ENCODE results near the gene CHN1.

Gene CHN1

GRCh38 chr2:174970092-174970491, 35.1 kb downstream of the CHN1 start:
- no peak for DNase-seq

- DNase-seq, result no peak
Measured at GRCh38 chr2:174969091-174969734, 36.0 kb downstream of the CHN1 start.

DNA sequence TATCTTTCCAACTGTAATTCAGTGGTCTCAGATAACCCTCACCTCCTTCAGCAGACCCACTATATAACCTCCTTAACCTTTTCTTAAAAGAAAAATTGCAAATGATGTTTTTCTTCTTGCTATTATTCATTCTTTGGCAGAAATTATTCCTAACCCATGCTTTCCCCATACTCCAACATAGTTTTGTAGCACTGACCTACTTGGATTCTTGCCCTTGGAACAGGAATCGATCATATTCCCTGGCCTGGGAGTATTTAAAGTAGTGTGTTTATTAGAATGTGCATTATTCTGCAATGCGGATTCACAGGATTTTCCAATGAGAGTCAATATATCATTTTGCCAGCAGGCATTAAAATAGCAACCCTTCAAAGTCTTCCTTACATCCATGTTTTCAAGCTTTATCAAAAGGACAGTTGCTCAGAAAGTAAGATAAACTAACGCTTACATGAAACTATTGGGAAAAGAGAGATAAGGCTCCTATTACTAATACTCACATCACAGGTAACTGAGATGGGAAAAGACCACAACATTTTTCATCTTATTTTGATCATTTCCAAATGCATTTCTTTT, 37.4 kb downstream of the CHN1 start:
- DNase-seq, result no peak

DNA sequence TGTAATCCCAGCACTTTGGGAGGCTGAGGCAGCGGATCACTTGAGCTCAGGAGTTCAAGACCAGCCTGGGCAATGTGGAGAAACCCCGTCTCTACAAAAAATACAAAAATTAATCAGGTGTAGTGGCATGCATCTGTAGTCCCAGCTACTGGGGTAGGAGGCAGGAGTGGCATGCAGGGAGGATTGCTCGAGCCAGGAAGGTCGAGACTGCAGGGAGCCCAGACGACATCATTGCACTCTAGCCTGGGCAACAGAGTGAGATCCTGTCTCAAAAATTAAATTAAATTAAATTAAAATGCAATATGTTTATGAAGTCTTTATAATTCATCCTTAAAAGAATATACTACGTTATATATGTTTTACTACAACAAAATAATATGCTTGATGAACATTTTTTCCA, 38.1 kb downstream of the CHN1 start:
- DNase-seq, result no peak

DNA sequence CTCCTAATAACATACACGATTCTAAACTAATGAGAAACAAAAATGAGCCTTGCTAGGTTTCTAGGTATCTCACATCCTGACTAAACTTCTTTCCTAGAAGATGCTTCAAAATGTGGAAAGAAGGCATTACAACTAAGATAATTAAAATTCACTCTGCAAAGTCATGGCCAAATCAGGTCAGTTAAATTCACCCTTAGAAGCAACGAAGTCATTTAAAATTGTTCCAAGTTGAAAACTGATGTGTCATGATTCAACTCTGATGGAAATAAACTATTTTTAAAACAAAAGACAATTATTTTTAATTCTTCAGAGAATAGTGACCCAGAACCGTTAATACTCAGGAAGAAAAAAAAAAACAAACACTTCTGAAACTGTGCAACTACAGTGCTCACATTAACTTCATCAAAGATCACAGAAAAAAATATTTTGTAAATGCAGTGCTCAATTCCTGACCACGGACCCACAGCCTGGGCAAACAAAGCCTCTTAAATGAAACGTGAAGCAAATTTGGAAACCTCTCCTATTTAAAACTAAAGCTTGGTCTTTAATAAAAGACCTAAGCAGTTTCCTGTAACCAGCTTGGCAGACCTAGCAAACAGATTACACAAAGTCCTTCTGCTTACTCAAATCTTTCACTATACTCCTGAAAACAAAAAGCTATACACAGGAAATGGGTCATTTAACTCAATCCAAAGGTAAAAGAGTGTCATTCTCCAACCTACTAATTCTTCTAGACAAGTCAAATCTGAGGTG, 39.0 kb downstream of the CHN1 start:
- DNase-seq, result no peak

- no peak for DNase-seq
Measured at GRCh38 chr2:174965551-174965950, 39.6 kb downstream of the CHN1 start.

- DNase-seq, result no peak
Measured at GRCh38 chr2:174964404-174964803, 40.8 kb downstream of the CHN1 start.

- no peak for DNase-seq
Measured at GRCh38 chr2:174963437-174964400, 41.5 kb downstream of the CHN1 start.

DNA sequence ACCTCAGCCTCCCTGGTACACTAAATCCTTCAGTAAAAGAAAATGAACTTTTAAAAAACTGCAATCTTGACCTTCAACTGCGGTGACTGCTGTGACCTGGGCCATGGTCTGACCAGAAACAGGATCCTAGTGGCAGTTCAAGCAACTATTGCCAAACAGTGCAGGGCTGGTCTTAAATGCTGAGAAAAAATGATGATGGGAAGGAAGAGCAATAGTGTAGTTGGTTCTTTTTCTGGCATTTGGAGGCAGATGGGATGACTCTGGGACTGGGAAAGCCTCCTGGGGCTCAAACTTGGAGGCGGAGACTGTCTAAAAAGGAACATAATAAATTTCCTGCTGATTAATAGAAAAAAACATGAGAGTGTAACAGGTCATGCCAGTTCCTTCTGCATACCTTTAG, 45.4 kb downstream of the CHN1 start:
- no peak for DNase-seq

DNA sequence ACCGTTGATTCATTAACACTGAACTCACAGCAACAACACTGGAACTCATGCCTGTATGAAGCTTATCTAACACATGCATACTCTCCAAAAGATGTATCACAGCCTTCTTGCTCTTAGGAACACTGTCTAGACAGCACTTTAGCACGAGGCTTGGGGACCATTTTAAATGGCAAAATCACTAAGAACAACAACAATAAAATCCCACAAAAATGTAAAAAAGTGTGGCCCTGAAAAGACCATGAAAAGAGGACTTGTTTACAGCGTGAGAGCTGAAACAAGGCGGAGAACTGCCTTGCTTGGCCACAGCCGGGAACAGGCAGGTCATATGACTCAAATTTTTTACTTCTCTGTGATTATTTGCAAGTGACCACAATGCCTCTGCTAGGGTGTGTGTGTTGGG, 48.1 kb downstream of the CHN1 start:
- DNase-seq, result no peak

DNA sequence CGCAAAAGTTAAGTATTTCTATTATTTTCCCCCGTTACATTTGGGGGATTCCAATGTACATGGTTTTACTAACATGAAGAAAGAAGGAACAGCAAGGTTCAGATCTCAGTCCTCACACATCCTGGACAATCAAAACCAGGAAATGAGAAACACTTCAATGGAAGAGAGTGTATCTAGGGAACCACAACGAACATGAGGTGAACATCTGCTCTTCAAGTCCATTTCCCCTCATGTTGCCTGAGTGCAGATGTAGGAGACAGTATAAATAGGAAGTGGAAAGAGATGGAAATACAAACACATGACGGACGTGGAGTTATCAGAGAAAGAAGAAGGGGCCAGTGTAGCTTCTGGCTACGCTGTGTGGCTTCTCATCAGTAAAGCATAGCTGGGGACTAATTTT, 52.6 kb downstream of the CHN1 start:
- DNase-seq, result no peak

- DNase-seq, result no peak
Measured at GRCh38 chr2:174951745-174952144, 53.4 kb downstream of the CHN1 start.

GRCh38 chr2:174949988-174950687, 55.0 kb downstream of the CHN1 start:
- DNase-seq, result no peak

DNA sequence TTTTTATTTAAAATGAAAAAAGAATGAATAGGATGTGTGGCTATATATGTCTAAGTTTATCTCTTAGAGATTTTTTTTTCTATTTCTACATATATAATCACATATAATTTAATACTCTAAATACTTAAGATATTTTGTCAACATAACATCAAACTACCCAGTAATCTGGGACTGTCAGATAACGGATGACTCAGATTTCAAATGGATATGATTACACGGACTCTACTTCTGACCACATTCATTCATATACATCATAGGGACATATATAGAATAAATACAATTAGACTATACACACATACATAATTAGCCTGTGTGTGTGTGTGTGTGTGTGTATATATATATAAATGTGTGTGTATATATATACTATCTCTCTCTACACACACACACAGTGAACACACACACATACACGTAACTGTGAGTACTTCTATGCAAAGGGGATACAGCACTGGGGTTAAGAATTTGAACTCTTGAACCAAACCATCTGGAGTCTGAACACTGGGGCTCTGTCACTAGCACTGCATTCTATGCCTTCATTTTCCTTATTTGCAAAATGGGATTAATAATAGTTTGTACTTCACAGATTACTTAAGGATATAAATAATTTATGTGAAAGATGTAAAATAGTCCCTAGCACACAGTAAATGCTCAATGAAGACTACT, 59.5 kb downstream of the CHN1 start:
- no peak for DNase-seq

- DNase-seq, result no peak
Measured at GRCh38 chr2:174939046-174939445, 66.1 kb downstream of the CHN1 start.

GRCh38 chr2:174931724-174932123, 73.5 kb downstream of the CHN1 start:
- DNase-seq, result no peak

DNA sequence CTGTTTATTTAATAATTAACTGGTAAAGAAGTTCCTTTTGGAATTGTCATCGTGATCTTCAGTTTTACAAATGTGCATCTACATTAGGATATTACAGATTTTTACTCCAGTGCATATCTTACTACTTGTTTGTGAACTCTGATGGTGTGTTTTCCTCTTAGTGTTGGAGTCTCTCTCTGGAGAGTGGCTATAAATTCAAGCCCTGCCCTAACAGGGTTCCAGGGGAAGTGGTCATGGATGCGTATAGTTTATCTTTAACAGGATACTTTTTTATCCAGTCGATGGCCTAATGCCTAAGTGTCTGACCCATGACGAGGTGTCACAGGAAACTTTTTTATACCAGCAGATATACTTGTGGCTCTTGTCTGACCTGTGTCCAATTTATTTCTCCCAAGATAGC, 75.4 kb downstream of the CHN1 start:
- no peak for DNase-seq

GRCh38 chr2:174925046-174925784, 80.0 kb downstream of the CHN1 start:
- no peak for DNase-seq

- DNase-seq, result no peak
Measured at GRCh38 chr2:174924061-174924693, 81.0 kb downstream of the CHN1 start.

DNA sequence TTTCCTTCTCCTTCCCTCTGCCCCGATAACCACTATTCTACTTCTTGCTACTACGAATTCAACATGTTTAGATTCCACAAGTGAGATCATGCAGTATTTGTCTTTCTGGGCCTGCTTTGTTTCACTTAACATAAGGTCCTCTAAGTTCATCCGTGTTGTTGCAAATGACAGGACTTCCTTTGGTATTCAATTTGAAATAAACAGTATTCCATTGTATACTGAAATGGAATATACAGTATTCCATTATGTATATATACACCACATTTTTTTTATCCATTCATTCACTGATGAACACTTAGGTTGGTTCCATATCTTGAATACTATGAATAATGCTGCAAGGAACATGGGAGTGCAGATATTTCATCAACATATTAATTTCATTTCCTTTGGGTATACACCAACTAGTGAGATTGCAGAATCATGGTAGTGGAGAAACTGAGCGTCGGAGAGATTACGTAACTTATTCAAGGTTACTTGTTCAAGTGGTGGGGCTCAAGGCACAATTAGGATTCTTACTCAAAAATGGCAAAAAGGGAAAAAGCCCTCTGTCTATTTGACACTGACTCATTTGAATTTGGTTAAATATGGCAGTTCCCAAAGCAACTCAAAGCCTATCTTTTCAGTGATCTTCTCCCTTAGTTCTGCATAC, 85.1 kb downstream of the CHN1 start:
- no peak for DNase-seq

All from CD4-positive, alpha-beta T cell treated with Interleukin-4 for 1 hour (primary cell).